Mononuclear cell (primary cell): ENCODE results near the gene ARHGAP25. TPM values are rescaled to one million over a fixed set of nuclear protein-coding genes. Genes with fewer than 3 reads are reported as not detected.

Experiments used
- H3K27me3 ChIP-seq: 2 replicates; pipeline ENCODE4 v1.6.0; 2011; ENCODE audit warnings: low read length, control low read depth; ENCODE audit not compliant: insufficient read depth
- H3K4me1 ChIP-seq: 2 replicates; pipeline ENCODE4 v1.5.1; 2011; ENCODE audit warnings: mild to moderate bottlenecking, low read length, control low read depth; ENCODE audit not compliant: insufficient read depth
- H3K4me3 ChIP-seq: 2 replicates; pipeline ENCODE4 v1.5.1; 2011; ENCODE audit warnings: mild to moderate bottlenecking, low read length, moderate library complexity
- H3K9me3 ChIP-seq: 2 replicates; pipeline ENCODE4 v1.5.1; 2011; ENCODE audit warnings: low read depth, mild to moderate bottlenecking, control low read depth, low read length
- total RNA-seq: library from RNA; depleted of rRNA; stranded (reverse); fragments of >200 nt; gene quantifications from one replicate; pipeline ENCODE4 v1.2.3, GENCODE V29; 2012

Gene ARHGAP25
- total RNA-seq, 1 donor, result 28.2 TPM

DNA sequence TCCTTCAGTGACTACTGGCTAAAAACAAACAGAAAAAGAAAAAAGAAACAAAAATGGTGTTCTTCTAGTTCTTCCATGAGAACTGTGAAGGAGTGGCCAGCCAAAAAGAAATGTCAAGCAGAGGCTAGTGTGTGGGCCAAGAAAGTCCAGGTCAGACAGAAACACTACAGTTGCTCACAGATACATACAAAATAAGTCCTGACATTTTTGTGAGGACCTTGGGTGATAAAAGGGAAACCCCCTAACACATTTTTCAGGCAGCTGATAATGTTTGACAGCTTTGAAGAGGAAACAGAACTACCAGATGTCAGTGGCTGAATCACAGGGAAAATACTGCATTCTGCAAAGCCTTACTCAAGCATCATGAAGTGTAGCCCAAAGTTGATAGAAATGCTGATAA is 28.1 kb downstream of the ARHGAP25 start:
- no peaks in the 10 kb centered on the region for H3K27me3 ChIP-seq
- H3K4me1 ChIP-seq, result peaks cover 63% of the 10 kb centered on the region
- H3K4me3 ChIP-seq, result no peak overlapping the region
- H3K9me3 ChIP-seq, result no peaks in the 10 kb centered on the region

DNA sequence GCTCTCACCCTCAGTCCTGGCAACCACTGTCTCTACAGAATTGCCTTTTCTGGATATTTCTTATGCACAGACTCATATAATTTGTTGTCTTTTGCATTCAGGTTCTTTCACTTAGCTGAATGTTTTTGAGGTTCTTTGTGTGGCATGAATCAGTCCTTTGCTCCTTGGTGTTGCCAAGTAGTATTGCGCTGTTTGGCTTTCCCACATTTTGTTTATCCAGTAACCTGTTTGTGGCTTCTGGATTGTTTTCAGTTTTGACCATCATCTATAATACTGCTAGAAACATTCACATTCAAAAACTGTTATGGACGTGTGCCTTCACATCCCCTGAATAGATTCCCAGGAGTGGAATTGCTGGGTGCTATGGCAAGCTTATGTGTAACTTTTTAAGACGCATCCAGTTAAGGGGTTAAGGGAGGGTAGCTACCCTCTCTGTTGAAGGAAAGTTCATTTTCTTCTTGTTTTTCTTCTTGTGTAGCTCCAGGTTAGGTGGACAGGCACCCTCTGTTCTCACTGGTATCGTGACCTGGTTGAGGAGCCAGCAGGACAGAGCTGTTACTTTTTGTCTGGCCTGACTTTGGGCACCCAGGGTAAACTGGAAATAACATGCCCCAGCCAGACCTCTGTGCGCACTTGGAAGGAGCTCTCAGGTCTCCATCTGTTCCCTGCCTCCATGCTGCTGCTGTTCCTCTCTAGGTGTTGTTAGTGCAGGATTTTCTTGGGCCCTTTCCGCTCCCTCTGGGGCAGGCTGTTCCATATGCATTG is 29.6 kb downstream of the ARHGAP25 start:
- Histone ChIP-seq H3K27me3 (no peaks in the 10 kb centered on the region), H3K4me1 (peaks cover 78% of the 10 kb centered on the region), H3K9me3 (no peaks in the 10 kb centered on the region), H3K4me3 (no peak overlapping the region)

DNA sequence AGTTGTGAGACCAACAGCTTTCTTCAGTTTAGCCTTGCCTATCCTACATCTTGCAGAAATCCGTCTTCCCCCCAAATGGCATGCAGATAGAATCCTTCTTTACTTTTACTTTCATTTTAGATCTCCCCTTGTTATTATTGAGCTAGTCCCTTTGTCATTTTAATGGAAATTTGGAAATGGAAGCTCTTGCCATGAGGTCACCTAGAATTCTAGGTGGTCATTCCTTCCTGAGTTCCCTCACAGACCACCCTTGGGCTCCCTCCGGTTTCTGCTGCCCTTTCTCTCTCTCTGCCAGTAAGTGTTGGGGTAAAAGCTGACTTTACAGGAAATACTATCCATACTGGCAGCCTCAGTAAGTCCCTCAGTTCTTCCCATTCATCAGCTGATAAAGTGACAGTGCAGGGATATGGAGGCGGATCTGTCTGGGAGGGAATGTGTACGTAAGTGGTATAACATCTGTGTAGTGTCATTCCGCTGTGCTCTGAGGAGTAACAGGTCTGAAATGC is 30.2 kb downstream of the ARHGAP25 start:
- H3K4me1 ChIP-seq, result peaks cover 85% of the 10 kb centered on the region
- H3K27me3 ChIP-seq, result no peaks in the 10 kb centered on the region
- H3K9me3 ChIP-seq, result no peaks in the 10 kb centered on the region
- peak overlapping the region; percentile 8 for H3K4me3 ChIP-seq

DNA sequence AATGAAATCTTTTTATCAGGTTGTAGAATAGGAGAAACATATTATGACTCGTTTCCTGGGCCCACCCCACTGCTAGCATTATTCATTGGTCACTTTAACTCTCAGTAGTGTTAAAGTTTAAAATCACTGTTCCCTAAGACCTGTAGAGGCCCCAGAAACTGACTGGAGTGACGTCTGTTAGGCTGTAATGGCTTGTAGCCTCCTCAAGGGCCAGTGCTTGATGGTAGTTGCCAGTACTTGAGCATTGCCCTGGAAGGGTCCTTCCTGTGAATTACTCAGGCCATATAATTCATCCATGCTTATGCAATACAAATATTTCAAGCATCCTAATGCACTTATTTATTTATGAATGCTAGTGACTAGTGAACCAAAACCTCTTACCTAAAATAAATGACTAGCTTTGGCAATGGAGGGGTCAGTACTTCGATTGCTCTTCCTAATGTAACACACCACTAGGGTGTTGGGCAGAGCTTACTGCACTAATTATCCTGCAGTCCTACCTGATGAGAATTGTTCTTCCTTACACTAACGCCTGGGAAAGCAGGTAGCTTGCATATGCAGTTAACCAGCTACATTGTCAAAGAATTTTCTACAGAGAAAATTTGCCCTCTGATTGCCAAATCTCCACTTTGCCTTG is 31.2 kb downstream of the ARHGAP25 start:
- Histone ChIP-seq H3K9me3 (no peaks in the 10 kb centered on the region), H3K4me3 (no peak overlapping the region), H3K27me3 (no peaks in the 10 kb centered on the region), H3K4me1 (peaks cover 95% of the 10 kb centered on the region)

DNA sequence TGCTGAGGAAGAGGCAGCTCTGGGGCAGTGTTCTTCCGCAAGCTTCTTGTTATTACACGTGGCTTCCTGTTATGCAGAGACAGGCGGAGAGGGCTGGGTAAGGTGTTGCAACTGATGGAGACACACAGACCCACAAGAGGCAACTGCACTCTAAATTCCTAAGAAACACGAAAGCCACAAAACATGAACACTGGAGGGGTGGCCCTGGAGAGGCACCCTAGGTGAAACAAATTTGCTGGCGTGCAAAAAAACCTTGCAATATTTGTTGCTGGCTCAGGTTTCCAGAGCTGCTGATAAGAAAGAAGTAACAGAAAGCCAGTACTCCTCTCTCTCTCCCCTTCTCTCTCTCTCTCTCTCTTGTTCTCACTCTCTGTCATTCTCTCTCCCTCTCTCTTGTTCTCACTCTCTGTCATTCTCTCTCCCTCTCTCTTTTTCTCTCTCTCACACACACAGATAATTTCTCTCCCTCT is 31.8 kb downstream of the ARHGAP25 start:
- H3K9me3 ChIP-seq, result no peaks in the 10 kb centered on the region
- no peak overlapping the region for H3K4me3 ChIP-seq
- H3K27me3 ChIP-seq, result no peaks in the 10 kb centered on the region
- peaks cover 100% of the 10 kb centered on the region for H3K4me1 ChIP-seq

DNA sequence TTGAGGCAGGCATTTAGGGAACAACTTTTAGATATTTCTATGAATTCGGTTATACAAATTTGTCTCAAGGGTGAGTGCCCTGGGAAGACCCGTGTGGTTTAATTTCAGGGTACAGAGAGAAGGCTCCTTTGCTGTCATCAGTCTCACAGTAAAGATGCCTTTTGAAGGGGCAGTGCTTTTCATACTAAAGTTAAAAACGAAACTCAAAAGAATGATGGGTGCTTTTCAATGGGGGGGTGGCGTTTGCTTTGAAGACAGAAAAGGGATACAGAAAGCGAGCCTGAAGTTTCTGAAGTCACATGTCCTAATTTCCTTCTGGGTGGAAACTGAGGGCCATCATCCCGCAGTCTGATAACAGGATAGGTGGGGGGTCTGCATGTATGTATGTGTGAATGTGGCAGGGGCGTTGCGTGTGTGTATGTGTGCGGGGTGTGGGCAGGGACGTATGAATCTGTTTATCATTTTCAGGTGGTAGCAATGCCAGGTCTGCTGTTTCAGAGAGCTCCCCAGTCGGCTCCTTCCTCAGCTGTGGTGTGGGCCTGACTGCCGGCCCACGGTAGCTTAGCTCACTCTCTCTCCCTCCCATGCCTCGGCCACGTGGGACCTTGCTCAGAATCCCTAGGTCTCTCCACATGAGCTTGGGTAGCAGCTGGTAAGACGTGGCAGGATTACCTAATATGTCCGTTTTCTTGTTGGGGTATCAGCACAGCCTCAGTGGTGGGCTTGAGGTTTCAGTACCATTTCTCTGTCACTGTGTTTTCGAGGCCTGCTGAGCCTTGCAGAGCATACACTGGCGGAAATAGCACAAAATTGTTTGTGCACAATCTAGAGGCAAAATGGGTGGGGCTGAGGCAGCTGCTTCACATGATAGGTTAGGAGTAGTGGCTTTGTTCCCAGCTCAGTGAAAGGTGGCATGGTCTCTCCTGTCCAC is 32.7 kb downstream of the ARHGAP25 start:
- Histone ChIP-seq H3K4me1 (peaks cover 100% of the 10 kb centered on the region), H3K9me3 (no peaks in the 10 kb centered on the region), H3K27me3 (no peaks in the 10 kb centered on the region), H3K4me3 (peak overlapping the region; percentile 0)

DNA sequence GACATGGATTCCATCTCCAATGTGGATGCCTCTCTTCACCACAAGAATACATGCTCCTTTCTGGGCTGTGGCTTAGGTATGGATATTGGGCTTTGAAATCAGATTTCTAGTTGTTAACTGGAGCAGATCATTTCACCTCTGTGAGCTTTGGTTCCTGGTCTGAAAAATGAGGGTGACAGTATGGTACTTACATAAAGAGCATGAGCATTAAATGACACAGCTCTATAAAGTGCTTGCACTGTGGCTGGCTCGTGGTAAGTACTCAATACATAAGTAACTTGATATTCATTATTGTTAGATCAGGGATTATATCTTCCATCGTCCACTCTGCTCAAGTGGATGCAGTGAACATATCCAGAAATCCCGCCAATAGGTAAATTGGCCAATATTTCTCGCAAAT is 33.4 kb downstream of the ARHGAP25 start:
- Histone ChIP-seq H3K9me3 (no peaks in the 10 kb centered on the region), H3K27me3 (no peaks in the 10 kb centered on the region), H3K4me3 (peak overlapping the region; percentile 0), H3K4me1 (peaks cover 100% of the 10 kb centered on the region)

DNA sequence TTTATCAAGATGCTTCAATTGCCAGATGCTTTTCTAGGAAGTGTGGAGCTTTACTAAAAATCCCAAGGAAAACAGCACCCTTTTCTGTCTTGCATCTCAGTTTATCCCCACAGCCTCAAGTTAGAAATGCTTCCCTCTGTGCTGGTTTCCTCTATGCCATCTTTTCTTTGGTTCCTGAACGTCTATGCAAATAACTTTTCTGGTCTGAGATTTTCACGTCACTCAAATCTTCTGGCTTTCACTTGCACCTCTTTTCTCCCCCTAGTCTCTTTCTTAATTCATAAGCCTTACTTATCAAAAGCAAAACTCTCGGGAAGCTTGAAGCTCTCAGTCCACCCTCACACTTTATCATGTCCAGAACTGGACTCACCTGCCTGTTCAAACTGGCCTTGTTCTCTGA is 33.9 kb downstream of the ARHGAP25 start:
- no peak overlapping the region for H3K4me3 ChIP-seq
- no peaks in the 10 kb centered on the region for H3K27me3 ChIP-seq
- peaks cover 100% of the 10 kb centered on the region for H3K4me1 ChIP-seq
- no peaks in the 10 kb centered on the region for H3K9me3 ChIP-seq

DNA sequence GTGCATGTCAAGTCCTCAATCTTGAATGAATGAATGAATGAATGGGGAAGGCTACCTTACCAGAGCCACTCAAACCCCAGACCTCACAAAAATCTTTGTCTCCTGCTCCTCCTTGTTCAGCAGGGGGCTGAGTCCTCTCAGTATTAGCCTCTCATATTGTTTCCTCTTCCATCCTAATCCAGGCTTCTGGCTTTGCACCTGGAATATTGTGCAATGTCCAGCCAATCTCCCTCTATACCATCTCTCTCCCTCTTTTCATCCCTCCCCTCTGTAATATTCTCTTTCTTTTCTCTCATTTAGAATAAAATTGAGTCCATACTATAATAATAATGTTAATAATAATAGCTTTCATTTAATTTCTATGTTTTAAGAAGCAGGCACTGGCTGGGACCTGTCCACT is 34.3 kb downstream of the ARHGAP25 start:
- Histone ChIP-seq H3K9me3 (no peaks in the 10 kb centered on the region), H3K4me3 (no peak overlapping the region)

DNA sequence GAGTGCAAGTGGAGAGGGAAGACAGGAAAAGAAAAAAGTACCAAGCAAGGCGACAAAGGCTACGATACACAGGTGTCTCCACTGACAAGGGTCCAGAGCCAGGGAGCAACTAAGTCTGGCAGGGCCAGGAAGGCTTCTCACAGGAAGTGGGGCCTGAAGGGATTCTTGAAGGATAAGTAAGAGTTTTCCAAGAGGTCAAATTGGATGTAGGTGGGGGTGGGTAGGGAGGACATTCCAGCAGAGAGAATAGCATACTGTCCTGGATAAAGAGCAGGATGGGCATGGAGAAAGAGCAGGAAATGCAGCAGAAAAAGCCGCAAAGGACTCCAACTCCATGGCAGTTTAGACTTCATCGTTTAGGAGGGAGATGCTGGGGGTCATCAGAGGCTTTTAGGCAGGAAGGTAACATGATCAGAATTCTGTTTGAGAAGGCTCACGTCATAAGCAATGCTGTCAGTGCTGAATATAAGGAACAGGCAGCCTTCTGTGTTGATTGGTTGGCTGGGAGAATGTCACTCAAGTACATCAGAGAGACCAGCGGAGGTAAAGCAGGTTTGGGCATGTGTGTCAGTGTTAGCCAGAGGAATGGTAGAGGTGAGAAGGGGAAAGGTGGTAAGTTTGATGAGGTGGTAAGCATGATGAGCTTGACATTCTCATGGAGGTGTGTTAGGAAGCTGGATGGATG is 35.1 kb downstream of the ARHGAP25 start:
- H3K9me3 ChIP-seq, result no peaks in the 10 kb centered on the region
- peaks cover 98% of the 10 kb centered on the region for H3K4me1 ChIP-seq
- no peaks in the 10 kb centered on the region for H3K27me3 ChIP-seq
- H3K4me3 ChIP-seq, result no peak overlapping the region

More for the DNA sequence above, 34.3 kb downstream of the ARHGAP25 start:
- H3K4me1 ChIP-seq, result peaks cover 100% of the 10 kb centered on the region
- H3K27me3 ChIP-seq, result no peaks in the 10 kb centered on the region

DNA sequence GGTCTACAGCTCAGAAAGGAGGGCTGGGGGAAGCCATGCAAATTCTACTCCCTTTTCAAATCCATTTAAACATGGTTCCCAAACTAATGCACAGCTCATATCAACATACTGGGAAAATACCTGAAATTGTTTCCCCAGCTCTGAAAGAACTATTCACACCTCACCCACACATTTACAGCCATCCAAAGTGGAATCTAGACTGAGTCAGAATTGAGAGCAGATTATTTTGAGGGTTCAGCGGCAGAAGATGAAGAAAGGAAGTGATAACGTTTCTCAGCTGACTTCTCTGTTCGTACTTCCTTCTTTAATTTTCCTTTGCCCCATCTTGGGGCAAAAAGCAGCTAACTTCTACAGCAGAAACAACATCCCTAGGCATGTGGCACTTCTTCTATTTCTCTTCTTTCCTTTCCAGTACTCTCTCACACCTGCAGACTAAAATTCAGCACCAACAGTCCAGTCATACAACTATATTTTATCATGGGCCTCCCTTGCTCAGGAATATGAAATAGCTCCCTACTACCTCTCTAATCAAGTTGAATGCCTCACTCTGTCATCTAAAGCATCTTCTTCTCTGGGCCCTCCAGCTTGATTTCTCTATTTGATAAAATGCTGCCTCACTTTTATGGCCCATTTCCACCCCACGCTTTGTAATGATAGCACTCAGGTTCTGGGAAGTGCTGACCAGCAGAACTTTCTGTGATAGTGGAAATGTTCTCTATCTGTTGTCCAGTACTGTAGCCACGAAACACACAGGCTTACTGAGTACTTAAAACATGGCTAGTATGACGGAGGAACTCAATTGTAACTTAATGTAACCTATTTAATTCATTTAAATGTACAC is 35.9 kb downstream of the ARHGAP25 start:
- Histone ChIP-seq H3K27me3 (no peaks in the 10 kb centered on the region), H3K4me1 (peaks cover 98% of the 10 kb centered on the region), H3K9me3 (no peaks in the 10 kb centered on the region), H3K4me3 (no peak overlapping the region)

DNA sequence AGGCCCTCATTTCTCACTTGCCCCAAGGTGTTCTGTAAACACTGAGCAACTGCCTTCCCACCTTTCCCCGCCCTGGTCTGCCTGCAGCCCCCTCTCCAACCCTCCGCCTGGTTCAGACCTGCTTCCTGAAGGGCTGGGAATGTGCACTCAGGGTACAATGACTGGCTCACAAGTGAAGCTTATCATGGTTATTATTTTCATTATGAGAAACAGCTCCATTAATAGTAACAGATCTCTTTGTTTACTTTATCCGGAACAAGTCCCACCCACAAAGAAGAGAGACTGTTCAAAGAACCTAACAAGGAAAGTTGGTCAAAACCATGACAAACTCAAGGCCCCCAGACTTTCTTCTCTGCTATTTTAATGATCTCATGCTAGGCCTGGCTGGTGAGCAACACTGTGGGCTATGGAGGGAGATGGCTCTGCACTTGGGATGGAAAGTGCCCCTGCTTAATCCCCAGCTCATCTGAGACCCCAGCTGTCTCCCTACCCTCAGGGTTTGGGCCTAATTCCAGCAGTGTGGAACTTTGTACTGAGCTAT is 36.7 kb downstream of the ARHGAP25 start:
- no peaks in the 10 kb centered on the region for H3K9me3 ChIP-seq
- H3K27me3 ChIP-seq, result no peaks in the 10 kb centered on the region
- no peak overlapping the region for H3K4me3 ChIP-seq
- peaks cover 96% of the 10 kb centered on the region for H3K4me1 ChIP-seq

DNA sequence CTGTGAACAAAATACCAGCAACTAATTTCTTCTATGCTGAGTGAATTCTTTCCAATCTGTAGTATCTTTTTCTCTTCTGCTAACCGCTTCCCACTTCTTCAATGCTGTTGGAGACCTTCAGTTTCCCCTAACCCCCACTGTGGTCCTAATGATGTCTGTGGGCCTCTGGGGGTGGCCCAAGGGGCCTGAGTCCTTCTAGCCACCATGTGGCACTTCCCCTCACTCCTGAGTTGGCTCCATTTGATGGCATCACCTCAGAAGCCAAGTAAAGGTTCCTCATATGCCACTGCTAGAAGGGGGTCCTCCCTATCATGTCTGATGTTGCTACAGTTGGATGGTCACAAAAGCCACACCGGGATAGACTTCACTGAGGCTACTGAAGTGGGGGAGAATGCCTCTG is 37.5 kb downstream of the ARHGAP25 start:
- no peak overlapping the region for H3K4me3 ChIP-seq
- no peaks in the 10 kb centered on the region for H3K27me3 ChIP-seq
- peaks cover 96% of the 10 kb centered on the region for H3K4me1 ChIP-seq
- H3K9me3 ChIP-seq, result no peaks in the 10 kb centered on the region
